Epidermal melanocyte (primary cell): Measurements from ENCODE around the gene PITPNM3.

Experiments used
- DNase-seq: peaks from one replicate; pipeline ENCODE4 v3.0.0; 2011; ENCODE audit warnings: low spot score; ENCODE audit not compliant: insufficient read length

Gene PITPNM3

DNA sequence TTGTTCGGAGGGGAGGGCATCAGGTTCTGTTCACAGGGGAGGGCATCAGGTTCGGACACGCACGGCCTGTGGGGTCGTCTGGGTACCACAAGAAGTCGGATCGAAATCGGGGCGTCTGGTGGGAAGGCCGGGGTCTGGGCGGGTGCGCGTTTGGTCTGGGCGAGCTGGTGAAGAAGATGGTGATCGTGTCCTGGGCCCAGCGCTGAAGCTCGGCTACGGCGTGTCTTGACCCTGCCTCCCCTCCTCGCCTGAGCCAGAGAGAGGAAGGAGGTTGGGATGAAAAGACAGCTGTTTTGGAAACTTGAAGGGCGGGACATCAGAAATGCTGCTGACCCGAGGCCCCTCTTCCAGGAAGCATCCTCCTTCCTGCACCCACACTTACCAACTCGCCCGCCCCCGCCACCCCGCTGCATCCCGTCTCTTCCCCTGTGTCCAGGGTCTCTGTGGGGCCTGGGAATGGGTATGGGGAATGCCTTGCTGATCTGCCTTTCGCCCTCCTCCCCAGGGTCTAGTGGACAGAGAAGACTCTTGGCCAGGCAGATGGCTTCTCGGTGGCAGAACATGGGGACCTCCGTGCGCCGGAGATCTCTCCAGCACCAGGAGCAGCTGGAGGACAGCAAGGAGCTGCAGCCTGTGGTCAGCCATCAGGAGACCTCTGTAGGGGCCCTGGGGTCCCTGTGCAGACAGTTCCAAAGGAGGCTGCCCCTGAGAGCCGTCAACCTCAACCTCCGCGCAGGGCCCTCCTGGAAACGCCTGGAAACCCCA, 111.6 kb downstream of the PITPNM3 start:
- no peak for DNase-seq

DNA sequence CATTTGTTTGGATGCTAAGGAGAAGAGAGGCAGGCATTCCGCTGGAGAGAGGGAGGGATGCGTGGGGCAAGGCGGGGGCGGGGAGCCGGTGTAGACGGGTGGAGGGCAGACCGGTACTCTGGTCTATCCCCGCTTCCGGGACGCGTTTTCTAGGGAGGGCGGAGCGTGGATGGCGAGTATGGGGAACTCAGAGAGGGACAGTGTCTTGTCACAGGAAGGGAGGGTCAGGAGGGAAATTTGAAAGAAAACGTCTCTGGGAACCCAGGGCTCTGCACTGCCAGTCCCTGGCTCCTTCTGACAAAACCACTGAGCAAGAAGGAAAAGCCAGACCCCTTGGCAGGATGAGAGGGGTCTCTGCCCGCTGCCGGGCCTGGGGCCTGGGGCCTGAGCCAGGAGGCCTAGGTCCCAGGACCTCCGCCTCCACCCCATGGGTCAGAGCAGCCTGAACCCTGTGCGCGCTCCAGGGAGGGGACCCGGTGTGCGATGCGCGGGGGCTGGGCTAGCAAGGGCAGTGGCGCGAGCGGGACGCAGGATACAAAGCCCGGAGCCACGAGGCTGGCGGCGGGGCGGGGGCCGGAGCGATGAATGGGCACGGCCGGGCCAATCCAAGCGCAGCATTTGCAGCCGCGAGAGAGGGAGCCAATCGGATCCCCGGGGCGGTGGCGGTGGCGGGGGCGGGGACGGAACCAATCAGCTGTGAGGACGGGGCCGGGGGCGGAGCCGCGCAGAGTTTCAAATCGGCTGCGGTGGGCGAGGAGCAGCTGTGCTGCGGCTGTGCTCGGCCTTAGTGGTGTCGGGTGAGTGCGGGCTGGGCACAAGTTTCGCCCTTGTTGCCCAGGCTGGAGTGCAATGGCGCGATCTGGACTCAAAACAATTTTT, 112.4 kb downstream of the PITPNM3 start, which contains the start of gene PIMREG:
PIMREG (plus strand) TSS at position 764 of the 879 bp plus-strand sequence. CDS start 656 bp downstream, outside the sequence.
- peak; percentile 99 for DNase-seq

DNA sequence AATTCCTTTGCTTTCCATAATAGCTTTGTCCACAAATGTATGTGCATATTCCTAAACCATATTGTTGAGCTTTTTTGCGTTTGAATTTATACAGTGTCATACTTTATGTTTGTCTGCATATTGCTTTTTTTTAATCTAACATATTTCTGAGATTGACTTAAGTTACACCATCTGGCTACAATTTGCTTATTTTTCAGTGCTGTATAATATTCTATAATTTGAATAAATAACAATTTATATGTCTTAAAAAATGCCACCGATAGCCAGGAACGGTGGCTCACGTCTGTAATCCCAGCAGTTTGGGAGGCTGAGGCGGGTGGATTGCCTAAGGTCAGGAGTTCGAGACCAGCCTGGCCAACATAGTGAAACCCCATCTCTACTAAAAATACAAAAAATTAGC, 113.6 kb downstream of the PITPNM3 start:
- DNase-seq: no peak

DNA sequence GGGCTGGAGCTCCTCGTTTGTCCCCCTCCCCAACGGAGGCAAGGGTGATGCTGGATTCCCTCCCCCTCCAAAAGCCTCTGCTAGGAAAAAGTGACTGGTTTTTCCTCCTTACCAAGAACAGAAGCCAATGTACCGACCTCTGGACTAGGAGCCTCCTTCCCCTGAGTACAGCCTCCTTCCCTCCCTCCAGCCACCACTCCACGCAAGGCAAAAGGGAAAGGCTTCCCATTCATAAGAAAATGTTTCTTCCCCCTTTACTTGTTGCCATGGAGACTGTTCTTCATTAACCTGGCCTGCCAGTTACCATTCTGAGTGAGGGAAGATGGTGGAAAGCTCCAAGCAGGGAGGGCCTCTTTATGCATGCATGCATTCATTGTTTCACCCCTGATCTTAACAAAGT, 116.4 kb downstream of the PITPNM3 start:
- no peak for DNase-seq

DNA sequence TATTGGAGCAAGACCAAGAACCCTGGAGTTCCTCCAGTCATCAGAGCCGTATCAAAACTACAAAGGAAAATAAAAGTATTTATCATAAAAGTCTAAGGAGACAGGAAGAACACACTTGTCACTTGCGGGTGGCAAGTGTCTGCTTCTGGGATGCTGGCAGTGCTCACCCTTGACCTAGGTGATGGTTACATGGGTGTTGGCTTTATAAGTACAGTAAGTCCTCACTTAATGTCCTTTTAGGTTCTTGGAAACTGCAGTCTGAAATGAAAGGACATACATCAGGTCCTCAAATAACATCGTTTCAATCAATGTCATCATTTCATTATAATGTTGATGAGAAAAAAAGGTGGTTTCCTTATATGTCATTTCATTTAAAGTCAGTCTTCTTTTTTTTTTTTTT, 118.4 kb downstream of the PITPNM3 start:
- no peak for DNase-seq

DNA sequence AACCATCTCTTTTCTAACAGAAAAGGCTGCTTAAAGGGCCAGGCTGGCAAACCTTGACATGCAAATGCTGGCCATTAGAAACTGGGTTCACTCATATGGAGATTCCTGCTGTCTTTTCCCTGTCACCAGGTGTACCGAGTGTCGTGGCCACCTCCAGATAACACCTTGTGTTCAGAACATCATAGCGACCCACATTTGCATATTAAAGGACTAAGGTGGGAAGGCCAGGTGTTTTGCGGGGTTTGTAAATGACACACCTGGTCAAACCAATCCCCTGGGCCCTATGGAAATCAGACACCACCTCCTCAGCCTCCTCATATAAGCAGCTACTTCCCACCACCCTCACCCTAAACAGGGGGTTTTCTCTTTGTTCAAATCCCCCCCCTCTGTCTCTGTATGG, 118.9 kb downstream of the PITPNM3 start:
- DNase-seq: no peak

DNA sequence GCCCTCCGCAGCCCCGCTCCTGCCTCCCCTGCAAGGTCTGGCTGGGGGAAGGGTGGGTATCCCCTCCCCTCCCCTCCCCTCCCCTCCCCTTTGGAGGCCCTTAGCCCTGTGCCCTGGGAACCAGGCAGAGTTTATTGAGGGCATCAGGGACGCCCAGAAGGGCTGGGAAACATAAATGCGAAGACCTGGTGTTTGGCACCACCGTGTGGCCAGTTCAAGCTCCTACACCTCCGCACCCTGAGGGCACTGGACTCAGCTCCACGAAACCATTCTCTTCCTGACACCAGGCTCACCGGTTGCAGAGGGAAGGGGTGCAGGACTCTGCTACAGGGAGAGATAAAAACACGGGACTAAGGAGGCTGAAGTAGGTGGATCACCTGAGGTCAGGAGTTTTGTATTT, 120.4 kb downstream of the PITPNM3 start:
- DNase-seq: peak; percentile 66

DNA sequence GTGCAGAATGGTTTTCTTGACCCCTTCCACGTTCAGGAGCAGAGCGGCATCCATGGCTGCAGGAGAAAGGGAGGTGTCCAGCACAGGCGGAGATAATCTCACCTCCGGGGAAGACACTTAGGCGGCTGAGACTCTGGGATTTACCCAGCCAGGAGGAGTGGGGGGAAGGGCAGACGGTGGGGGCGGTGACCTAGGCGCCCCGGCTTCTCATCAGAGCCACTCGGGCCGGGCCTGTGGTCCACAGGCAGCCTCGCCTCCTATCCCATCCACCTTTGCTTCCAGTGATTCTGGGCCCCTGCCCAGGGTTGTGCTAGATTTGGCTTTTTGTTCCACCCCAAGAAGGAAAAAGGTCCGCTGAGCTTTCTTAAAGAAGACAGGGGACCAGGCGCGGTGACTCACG, 121.3 kb downstream of the PITPNM3 start, which contains the start of gene AIPL1:
AIPL1 (minus strand) TSS at position 71 of the 400 bp plus-strand sequence; CDS start at position 54, 17 bp downstream.
- DNase-seq: no peak

DNA sequence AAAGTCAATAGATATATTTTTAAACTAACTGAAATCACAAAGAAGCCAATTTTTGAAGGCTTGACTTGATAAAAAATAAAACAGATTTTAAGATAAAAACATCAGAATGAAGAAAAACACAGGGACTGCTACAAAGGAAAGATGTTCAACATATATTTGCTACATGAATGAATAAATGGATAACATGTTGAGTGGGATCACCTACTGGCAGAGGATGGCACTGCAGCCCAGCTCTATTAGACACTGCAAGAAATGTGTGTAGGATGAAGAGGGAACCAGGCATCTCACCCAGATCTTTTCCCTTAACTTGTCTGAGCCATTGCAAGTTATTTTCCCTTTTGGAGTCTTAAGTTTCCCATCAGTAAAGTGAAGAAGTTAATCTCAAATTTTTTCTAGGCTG, 125.6 kb downstream of the PITPNM3 start:
- DNase-seq: no peak

DNA sequence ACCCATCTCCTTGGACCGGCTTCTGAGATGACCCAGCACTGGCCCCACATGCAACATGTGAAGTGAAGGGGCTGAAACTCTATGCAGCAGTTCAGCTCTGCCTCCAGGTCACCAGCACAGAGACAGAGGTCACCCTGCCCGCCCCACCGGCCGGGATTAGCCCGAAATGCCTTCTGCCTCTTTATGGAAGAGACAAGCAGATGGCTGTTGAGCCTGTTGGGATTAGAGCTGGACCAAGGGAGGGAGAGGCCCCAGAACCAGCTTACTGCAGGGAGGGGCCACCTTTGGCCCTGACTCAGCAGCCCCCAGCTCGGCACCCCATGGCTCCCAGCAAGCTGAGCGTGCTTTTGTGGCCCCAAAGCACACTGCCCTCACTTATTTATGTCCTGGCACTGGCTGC, 127.1 kb downstream of the PITPNM3 start:
- no peak for DNase-seq

DNA sequence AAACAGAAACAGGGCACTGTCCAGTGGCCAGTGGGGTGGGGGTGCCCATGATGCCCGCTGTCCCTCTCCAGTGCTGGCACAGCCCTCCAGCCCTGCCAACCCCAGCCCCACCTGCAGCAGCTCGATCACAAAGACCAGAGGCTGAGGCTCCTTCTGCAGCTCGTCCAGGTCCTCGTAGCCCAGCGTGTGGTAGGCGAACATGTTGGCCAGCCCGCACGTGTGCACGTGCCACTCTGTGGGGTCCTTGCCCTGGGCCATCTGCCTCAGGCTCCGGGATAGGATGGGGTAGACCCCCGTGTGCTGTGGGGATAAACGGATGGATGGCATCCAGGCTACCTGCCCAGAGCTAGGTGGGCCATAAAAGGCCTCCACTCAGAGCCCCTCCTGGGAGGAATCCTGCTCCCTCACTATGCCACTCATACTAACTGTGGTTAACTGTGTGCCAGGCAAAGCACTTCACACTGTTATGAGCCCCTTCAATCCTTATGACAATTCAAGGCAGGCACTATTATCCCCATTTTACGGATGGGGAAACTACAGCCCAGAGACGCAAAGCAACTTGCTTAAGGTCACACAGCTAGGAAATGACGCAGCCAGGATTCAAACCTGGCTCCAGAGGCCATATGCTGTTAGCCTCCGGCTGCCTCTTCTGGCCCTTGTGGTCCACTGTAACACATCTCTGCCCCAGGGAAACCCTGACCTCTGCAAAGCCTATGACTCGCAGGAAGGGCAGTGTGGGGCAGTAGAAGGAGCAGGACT, 128.0 kb downstream of the PITPNM3 start:
- no peak for DNase-seq

DNA sequence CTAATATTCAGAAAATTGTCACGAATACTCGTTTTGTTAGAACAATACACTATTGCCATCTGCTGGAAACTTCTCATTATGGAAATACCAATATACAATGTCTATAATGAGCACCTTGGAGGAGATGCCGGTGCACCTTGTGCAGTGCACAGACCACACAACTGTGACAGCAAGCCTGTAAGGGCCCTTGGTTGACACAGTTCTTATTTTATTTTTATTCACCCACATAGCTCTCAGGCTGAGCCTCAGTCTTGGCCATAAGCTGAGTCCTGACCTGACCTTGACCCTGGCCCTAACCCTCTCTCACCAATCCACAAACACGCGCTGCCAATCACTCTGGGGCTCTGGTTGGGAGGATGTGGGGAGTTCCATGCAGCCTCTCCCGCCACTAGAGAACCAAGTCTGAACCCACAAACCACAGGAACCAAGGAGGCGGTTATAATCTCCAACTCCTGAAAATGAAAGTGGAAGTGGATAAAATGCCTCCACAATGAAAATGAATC, 129.0 kb downstream of the PITPNM3 start:
- DNase-seq: no peak

DNA sequence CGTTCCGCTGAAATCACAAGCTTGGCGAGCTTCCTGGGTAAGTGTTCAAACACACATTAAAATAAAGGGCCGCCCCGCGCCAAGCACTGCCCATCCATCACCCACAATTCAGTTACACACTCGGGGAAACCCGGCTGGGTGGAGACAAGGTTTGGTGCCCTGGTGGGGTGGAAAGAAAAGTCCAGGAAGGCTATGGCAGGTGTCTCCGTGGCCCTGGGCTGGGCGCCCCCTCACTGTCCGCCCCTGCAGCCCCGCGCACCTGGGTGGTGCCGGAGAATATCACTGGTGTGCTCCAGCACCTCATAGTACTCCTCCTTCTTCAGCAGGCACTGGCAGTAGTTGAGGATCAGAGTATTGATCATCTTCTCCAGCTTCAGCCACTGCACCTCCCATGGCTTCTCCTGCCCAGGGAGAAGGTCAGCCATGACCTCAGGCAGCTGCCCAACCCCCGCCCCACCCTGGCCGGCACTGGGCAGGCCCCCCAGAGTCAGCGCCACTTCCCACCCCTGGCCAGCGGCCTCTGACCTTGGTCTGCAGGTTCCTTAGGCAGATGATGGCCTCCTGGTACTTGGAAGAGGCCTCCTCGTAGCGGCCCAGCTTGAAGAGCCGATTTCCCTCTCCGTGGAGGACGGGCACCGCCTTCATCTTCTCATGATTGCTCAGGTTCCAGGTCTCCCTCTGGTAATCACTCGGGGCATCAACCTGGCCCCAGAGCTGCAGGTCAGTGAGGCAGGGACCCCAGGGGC, 129.8 kb downstream of the PITPNM3 start:
- no peak for DNase-seq

DNA sequence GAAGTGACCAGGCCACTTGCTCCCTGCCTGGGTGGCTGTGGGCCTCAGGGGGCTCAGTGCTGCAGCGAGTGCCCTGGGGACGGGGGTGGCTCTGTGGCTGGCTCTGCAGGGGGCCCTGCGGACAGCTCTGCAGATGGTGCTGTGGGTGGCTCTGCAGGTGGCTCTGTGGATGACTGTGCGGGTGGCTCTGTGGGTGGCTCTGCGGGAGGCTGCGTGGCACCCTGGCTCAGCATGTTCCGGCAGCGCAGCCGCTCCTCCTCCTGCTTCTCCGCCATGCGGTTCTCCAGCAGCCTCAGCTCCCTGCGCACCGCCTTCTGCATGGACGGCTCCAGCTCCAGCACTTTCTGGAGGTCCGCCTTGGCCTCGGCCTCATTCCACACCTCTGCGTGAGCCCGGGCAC, 130.9 kb downstream of the PITPNM3 start:
- DNase-seq: no peak

DNA sequence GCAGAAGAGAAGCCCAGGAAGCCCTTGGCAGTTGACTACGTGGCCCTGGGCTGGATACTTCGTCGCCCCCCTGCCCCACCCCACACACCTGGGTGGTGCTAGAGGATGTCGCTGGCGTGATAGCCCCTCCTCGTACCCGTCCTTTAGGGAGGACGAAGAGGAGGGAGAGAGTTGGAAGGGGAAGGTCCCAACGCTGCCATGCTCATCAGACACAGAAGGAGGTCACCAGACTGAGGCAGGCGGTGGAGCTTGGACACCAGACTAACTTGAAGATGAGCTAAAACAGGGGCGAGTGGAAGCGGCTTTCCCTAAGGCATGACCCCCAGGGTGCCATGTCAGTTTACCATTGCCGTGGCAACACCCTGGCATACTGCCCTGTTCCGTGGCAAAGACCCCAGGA, 132.4 kb downstream of the PITPNM3 start:
- no peak for DNase-seq

DNA sequence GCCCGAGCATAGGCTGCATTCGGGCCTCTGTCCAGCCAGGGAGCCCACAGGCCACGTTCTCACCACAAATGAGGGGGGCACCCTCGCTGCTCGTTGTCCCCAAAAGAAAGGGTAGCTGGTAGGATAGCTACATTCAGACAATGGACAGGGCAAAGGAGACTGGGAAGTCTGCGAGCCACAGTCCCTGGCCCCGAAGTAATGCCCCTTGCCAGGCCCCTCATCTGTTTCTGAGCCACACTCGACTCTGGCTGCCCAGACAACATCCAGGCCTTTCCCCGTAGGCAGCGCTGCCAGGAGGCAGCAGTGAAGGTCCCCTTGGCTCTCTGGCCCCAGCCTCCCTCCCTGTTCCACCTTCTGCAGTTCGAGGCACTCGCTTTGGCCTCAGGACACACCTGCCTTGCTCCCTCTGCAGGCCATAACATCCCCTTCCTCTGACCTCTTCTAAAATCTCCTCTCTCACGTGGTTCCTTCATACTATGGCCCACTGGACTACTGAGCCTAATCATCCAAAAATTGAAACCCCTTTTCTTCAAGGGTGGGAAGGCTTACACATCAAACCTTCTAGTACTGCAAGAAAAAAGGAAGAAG, 133.6 kb downstream of the PITPNM3 start:
- no peak for DNase-seq

DNA sequence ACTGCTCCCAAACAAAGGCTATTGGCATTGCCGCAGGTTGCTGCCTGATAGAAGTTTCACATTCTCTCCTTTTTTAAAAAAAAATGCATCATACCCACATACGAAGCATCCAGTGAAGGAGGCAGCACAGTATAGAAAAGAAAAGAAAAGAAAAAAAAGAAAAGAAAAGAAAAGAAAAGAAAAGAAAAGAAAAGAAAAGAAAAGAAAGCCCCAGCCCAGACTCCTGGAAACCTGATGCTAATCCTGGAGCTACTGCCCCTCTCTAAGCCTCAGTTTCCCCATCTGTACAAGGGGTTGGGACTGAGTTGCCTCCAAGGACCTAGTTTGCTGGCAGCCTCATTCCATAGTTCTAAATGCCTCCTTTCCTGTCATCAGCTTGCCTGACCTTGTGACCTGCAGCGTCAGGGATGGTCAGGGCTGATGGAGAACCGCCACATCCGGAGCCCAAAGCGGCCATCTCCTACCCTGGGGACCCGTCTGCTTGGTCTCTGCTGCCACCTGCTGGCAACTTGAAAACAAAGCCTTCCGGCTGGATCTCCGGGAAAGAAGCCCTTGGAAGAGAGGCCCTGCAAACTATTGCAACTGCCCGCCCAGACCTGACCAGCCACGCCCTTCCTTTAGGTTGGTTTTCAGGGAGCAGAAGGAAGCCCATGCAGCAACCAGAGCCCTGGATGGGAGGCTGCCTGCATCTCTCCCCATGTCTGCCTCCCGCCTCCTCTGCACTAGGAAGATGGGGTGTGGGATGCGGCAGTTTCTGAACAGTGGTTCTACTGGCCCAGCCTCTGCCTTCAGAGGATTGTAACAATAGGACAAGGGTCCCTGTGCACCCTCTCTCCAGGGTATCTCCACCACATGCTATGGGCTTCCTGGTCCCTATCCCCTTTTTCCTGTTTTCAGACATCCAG, 134.4 kb downstream of the PITPNM3 start:
- peak; percentile 93 for DNase-seq

DNA sequence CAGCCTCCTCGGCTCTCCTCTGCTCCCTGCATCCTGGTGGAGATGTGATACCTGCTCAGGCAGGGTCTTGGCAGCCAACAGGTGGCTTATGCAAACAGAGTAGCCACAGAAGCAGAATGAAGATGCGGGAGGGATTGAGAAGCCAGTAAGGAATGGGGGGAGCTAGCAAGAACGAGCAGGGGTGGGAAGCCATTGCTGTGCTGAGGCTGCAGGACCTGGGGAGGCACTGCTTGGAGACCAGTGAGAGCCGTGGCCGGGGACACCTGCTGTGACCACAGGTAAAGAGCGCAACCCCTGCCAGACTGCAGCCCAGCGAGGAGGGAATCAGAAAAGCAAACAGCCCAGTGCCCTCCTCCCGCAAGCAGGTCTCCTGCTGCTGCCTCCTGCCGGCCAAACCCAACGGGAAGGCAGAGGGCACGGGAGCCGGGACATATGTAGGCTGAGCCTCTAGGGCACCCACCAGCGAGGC, 136.1 kb downstream of the PITPNM3 start:
- no peak for DNase-seq

DNA sequence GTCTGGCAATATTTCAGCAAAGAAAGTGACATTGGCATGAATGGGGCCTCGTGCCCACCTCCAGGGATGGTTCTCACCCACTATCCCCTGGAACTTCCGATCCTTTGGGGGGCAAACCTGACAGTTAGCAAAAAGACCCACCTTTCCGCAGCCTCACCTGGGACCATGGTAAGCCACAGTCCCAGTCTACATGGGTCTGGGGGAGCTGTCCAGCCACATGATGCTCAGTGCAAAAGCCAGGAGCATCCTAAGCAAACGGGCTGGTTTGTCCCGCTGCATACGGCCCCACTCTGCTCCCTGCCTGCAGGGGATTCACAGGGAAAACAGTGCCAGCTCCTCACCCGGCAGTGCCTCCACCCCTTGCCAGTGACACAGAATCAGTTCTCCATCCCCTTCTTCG, 140.7 kb downstream of the PITPNM3 start:
- no peak for DNase-seq
